Inferior parietal cortex (tissue), 1 donor: ENCODE results near the gene FAM236C.
"Not testable (repeated sequence)": the region's sequence is repeated elsewhere in the genome, so short reads cannot be mapped to it uniquely, and the experiment has no call there.

Experiments
- DNase-seq: peaks from one replicate; pipeline ENCODE4 v3.0.0-alpha.2; 2016; ENCODE audit errors: extremely low spot score

The FAM236C gene

GRCh38 chrX:72912315-72912714 is at the start of gene FAM236C:
TSS of gene FAM236C (plus strand) at chrX:72912615. CDS start at chrX:72912715, 100 bp downstream.
- DNase-seq, result not testable (repeated sequence)

- not testable (repeated sequence) for DNase-seq
Measured at GRCh38 chrX:72882898-72883297, 29.5 kb upstream of the FAM236C start.

GRCh38 chrX:72889740-72890139 is 22.7 kb upstream of the FAM236C start:
- not testable (repeated sequence) for DNase-seq

GRCh38 chrX:72916096-72916495 is 3.7 kb downstream of the FAM236C start:
- DNase-seq, result not testable (repeated sequence)

- not testable (repeated sequence) for DNase-seq
Measured at GRCh38 chrX:72932283-72932682, 19.9 kb downstream of the FAM236C start.

GRCh38 chrX:72936455-72936854 is 24.0 kb downstream of the FAM236C start:
- not testable (repeated sequence) for DNase-seq

- not testable (repeated sequence) for DNase-seq
Measured at GRCh38 chrX:72936882-72937455, 24.6 kb downstream of the FAM236C start.

- not testable (repeated sequence) for DNase-seq
Measured at GRCh38 chrX:72937906-72938305, 25.5 kb downstream of the FAM236C start, which contains the start of gene FAM236A. TSS of gene FAM236A (plus strand) at chrX:72938206. CDS start at chrX:72938263, 57 bp downstream.

- DNase-seq, result not testable (repeated sequence)
Measured at GRCh38 chrX:72942272-72942671, 29.9 kb downstream of the FAM236C start.

GRCh38 chrX:72943035-72943818 is 30.8 kb downstream of the FAM236C start:
- DNase-seq, result not testable (repeated sequence)

- DNase-seq, result not testable (repeated sequence)
Measured at GRCh38 chrX:72943819-72944169, 31.4 kb downstream of the FAM236C start, which contains the start of gene DMRTC1. TSS of gene DMRTC1 (minus strand) at chrX:72943837. CDS start at chrX:72875694, 68,143 bp downstream.

GRCh38 chrX:72959971-72960370 is 47.6 kb downstream of the FAM236C start:
- not testable (repeated sequence) for DNase-seq
